IMR-90 (cell line): ENCODE results near the gene TCEA2. TPM values are rescaled to one million over a fixed set of nuclear protein-coding genes. Genes with fewer than 3 reads are reported as not detected.

Experiments used
- ATAC-seq: fragments of 200-7000 bp; cut with Tn5 transposase; 2 replicates; pipeline ENCODE4 v1.9.1; 2020; ENCODE audit warnings: low read depth, mild to moderate bottlenecking, moderate library complexity
- BruUV-seq: library from RNA; stranded (reverse); fragments of 400-500 nt; replicated peaks from 2 replicates; lab custom pipeline; 2021; lab: Mats Ljungman, UMichigan
- CTCF ChIA-PET: fragments of 300-600 bp; formaldehyde crosslinking; extraction: SDS; loops from one replicate; lab custom pipeline; 2021; ENCODE audit warnings: antibody characterized with exemption; lab: Yijun Ruan, JAX
- POLR2A ChIA-PET: fragments of 300-600 bp; sonication (Branson Sonifier 250); formaldehyde crosslinking; loops from one replicate; lab custom pipeline; 2022; ENCODE audit warnings: antibody characterized with exemption; ENCODE audit not compliant: unreplicated experiment; lab: Charles Lee
- DNase-seq: peaks from one replicate; pipeline ENCODE4 v3.0.0; 2013
- H2AFZ ChIP-seq: replicated peaks from 2 replicates; pipeline ENCODE3; 2013; ENCODE audit warnings: low read length, mild to moderate bottlenecking; ENCODE audit not compliant: poor library complexity
- H2AK5ac ChIP-seq: 2 replicates; pipeline ENCODE4 v1.6.1; 2013; ENCODE audit warnings: low read depth, low read length, inconsistent platforms
- H2AK9ac ChIP-seq: replicated peaks from 2 replicates; pipeline ENCODE3; 2013; ENCODE audit warnings: mild to moderate bottlenecking, low read depth, low read length, moderate library complexity; ENCODE audit not compliant: poor library complexity
- H2BK120ac ChIP-seq: 2 replicates; pipeline ENCODE4 v1.6.1; 2013; ENCODE audit warnings: low read depth, low read length, inconsistent platforms
- H2BK15ac ChIP-seq: 3 replicates; pipeline ENCODE4 v1.6.1; 2013; ENCODE audit warnings: low read depth, low read length, inconsistent platforms
- H2BK20ac ChIP-seq: 2 replicates; pipeline ENCODE4 v1.6.1; 2013; ENCODE audit warnings: low read depth, mild to moderate bottlenecking, inconsistent platforms, low read length, moderate library complexity
- H2BK5ac ChIP-seq: 2 replicates; pipeline ENCODE4 v1.6.1; 2013; ENCODE audit warnings: mild to moderate bottlenecking, low read depth, low read length, inconsistent platforms; ENCODE audit not compliant: poor library complexity, severe bottlenecking
- H3K14ac ChIP-seq: replicated peaks from 2 replicates; pipeline ENCODE4 v1.6.1; 2013; ENCODE audit warnings: low read depth, low read length, inconsistent platforms
- H3K18ac ChIP-seq: 2 replicates; pipeline ENCODE4 v1.6.1; 2013; ENCODE audit warnings: low read depth, low read length, control low read depth
- H3K23ac ChIP-seq: 2 replicates; pipeline ENCODE4 v1.6.1; 2013; ENCODE audit warnings: low read depth, low read length, inconsistent platforms
- H3K27ac ChIP-seq: 2 replicates; pipeline ENCODE4 v1.5.1; 2013; ENCODE audit warnings: mild to moderate bottlenecking, control low read depth, low read length; ENCODE audit not compliant: insufficient read depth
- H3K27me3 ChIP-seq: 2 replicates; pipeline ENCODE4 v1.6.1; 2013; ENCODE audit warnings: low read length; ENCODE audit not compliant: control insufficient read depth, insufficient read depth
- H3K36me3 ChIP-seq: 2 replicates; pipeline ENCODE4 v1.6.1; 2013; ENCODE audit warnings: low read length, mixed read lengths; ENCODE audit not compliant: control insufficient read depth, insufficient read depth
- H3K4ac ChIP-seq: 2 replicates; pipeline ENCODE4 v1.6.1; 2013; ENCODE audit warnings: low read depth, low read length, inconsistent platforms
- H3K4me1 ChIP-seq: 2 replicates; pipeline ENCODE4 v1.6.1; 2013; ENCODE audit warnings: low read length, mixed read lengths; ENCODE audit not compliant: control insufficient read depth, insufficient read depth
- H3K4me2 ChIP-seq: 2 replicates; pipeline ENCODE4 v1.6.1; 2013; ENCODE audit warnings: low read depth, mild to moderate bottlenecking, control low read depth, low read length, moderate library complexity
- H3K4me3 ChIP-seq: 2 replicates; pipeline ENCODE4 v1.5.1; 2013; ENCODE audit warnings: low read depth, mild to moderate bottlenecking, control low read depth, low read length, moderate library complexity; ENCODE audit not compliant: insufficient read depth
- H3K56ac ChIP-seq: 2 replicates; pipeline ENCODE4 v1.6.1; 2013; ENCODE audit warnings: low read length, inconsistent platforms; ENCODE audit not compliant: insufficient read depth; ENCODE audit errors: extremely low read depth
- H3K79me1 ChIP-seq, 2 experiments: 2 replicates each; pipeline ENCODE4 v1.6.1; 2013; ENCODE audit warnings: low read length in 2 of 2, inconsistent platforms in 1 of 2, low read depth in 1 of 2
- H3K9ac ChIP-seq: 2 replicates; pipeline ENCODE4 v1.6.1; 2013; ENCODE audit warnings: low read depth, low read length, control low read depth
- H3K9me1 ChIP-seq: 2 replicates; pipeline ENCODE4 v1.6.1; 2013; ENCODE audit warnings: low read length, inconsistent platforms; ENCODE audit not compliant: insufficient read depth
- H3K9me3 ChIP-seq: 2 replicates; pipeline ENCODE4 v1.6.1; 2013; ENCODE audit warnings: low read length; ENCODE audit not compliant: control insufficient read depth, insufficient read depth
- H4K20me1 ChIP-seq: 2 replicates; pipeline ENCODE4 v1.6.1; 2013; ENCODE audit warnings: low read length, inconsistent platforms; ENCODE audit not compliant: insufficient read depth
- H4K5ac ChIP-seq: 2 replicates; pipeline ENCODE4 v1.6.1; 2013; ENCODE audit warnings: mild to moderate bottlenecking, low read depth, low read length, control low read depth
- H4K8ac ChIP-seq, 2 experiments: 2 replicates each; pipeline ENCODE4 v1.6.1; 2013; ENCODE audit warnings: low read depth in 2 of 2, low read length in 2 of 2, control low read depth in 1 of 2, inconsistent platforms in 1 of 2
- H4K91ac ChIP-seq: 2 replicates; pipeline ENCODE4 v1.6.1; 2013; ENCODE audit warnings: low read depth, low read length, inconsistent platforms; ENCODE audit not compliant: insufficient read depth
- CEBPB ChIP-seq: IDR thresholded peaks from 2 replicates; pipeline ENCODE4 v1.6.1; 2012; ENCODE audit warnings: low read depth, low read length, improper control_type of control experiment
- CHD1 ChIP-seq: IDR thresholded peaks from 2 replicates; pipeline ENCODE4 v1.6.1; 2012; ENCODE audit warnings: low read depth, low read length, improper control_type of control experiment
- CTCF ChIP-seq: conservative IDR thresholded peaks from 2 replicates; pipeline ENCODE4 v1.5.1; 2012; ENCODE audit warnings: mild to moderate bottlenecking, low read depth, low read length, improper control_type of control experiment
- FOS ChIP-seq: fragments of 150-350 bp; IDR thresholded peaks from 2 replicates; pipeline ENCODE4 v1.6.1; 2016; ENCODE audit warnings: low read depth, low read length
- MAZ ChIP-seq: IDR thresholded peaks from 2 replicates; pipeline ENCODE4 v1.6.1; 2012; ENCODE audit warnings: low read depth, mild to moderate bottlenecking, low read length, improper control_type of control experiment, moderate library complexity, borderline replicate concordance
- POLR2A ChIP-seq: IDR thresholded peaks from 2 replicates; pipeline ENCODE4 v1.6.1; 2012; ENCODE audit warnings: mild to moderate bottlenecking, low read depth, low read length
- RAD21 ChIP-seq: IDR thresholded peaks from 2 replicates; pipeline ENCODE4 v1.6.1; 2012; ENCODE audit warnings: low read length, improper control_type of control experiment
- RCOR1 ChIP-seq: IDR thresholded peaks from 2 replicates; pipeline ENCODE4 v1.6.1; 2012; ENCODE audit warnings: mild to moderate bottlenecking, low read length, improper control_type of control experiment; ENCODE audit not compliant: insufficient replicate concordance
- RFX5 ChIP-seq: IDR thresholded peaks from 2 replicates; pipeline ENCODE4 v1.8.0; 2012; ENCODE audit warnings: low read depth, mild to moderate bottlenecking, low read length, moderate library complexity
- SMC3 ChIP-seq: fragments of 150-350 bp; IDR thresholded peaks from 2 replicates; pipeline ENCODE4 v1.6.1; 2016; ENCODE audit warnings: low read depth, mild to moderate bottlenecking, antibody characterized with exemption, low read length, moderate library complexity
- USF2 ChIP-seq: fragments of 150-350 bp; IDR thresholded peaks from 2 replicates; pipeline ENCODE4 v1.6.1; 2017; ENCODE audit warnings: mild to moderate bottlenecking, antibody characterized with exemption, low read length, low read depth
- WGBS, 2 experiments: methylation state at CpG; one replicate each; pipeline versions ENCODE4 v1.1.5 to v1.1.7; 2013; ENCODE audit warnings: missing lambda C conversion rate in 2 of 2; ENCODE audit not compliant: insufficient read length in 1 of 2; ENCODE audit errors: extremely low coverage in 2 of 2; 5-methylcytosine and 5-hydroxymethylcytosine counted together
- dilution Hi-C: fragments of 300-500 bp; cut with HindIII; formaldehyde crosslinking; loops from one replicate; pipeline ENCODE4 v1.14.3; 2018; ENCODE audit warnings: low sequenced_read_pairs; ENCODE audit not compliant: unreplicated experiment
- in situ Hi-C: fragments of 300-500 bp; cut with MboI; formaldehyde crosslinking; loops from 3 replicates; pipeline ENCODE4 v1.14.3; 2019; ENCODE audit warnings: low sequenced_read_pairs, inconsistent platforms, mixed read lengths
- intact Hi-C: fragments of 100-400 bp; cut with micrococcal nuclease; formaldehyde crosslinking; loops from 2 replicates; pipeline ENCODE4 v1.10.0; 2022
- polyA plus RNA-seq, 3 experiments: library from polyadenylated mRNA; depleted of rRNA; stranded (reverse); fragments of >200 nt; gene quantifications; 2 replicates each; pipeline ENCODE4 v1.2.3, GENCODE V29; 2012; ENCODE audit warnings: low replicate concordance in 1 of 3
- total RNA-seq: library from RNA; depleted of rRNA; stranded (reverse); fragments of >200 nt; gene quantifications from 2 replicates; pipeline ENCODE4 v1.2.3, GENCODE V29; 2012

Gene TCEA2
- total and polyA plus RNA-seq, 2 of the 4 experiments (the other 2 are of a cell fraction): 9.3 to 30.0 TPM

GRCh38 chr20:64091770-64092169 is 28.8 kb downstream of the TCEA2 start:
- H3K4me2 ChIP-seq: no peak overlapping the region
- no peaks in the 10 kb centered on the region for H3K79me1 ChIP-seq
- H3K18ac ChIP-seq: no peak overlapping the region
- intact Hi-C loops (no loop called here), in situ Hi-C loops (no loop called here), dilution Hi-C loops (no loop called here)
- no peak overlapping the region for H3K23ac ChIP-seq
- no peak overlapping the region for H3K9ac ChIP-seq
- H3K4me1 ChIP-seq: no peaks in the 10 kb centered on the region
- no peaks in the 10 kb centered on the region for H3K9me1 ChIP-seq
- H3K4me3 ChIP-seq: no peak overlapping the region
- no peak for TF ChIP-seq SMC3
- no peak for TF ChIP-seq CEBPB
- no peak for TF ChIP-seq USF2
- no peak for TF ChIP-seq RFX5
- no peak for TF ChIP-seq CTCF
- no peak for TF ChIP-seq RAD21
- TF ChIP-seq FOS: no peak
- no peak for TF ChIP-seq MAZ
- TF ChIP-seq CHD1: no peak
- no peak for TF ChIP-seq POLR2A
- no peak for TF ChIP-seq RCOR1
- H2BK15ac ChIP-seq: no peak overlapping the region
- no peak overlapping the region for H3K4ac ChIP-seq
- no CpG with 5 or more reads among the region's 16 CpGs for WGBS, 2 experiments
- H4K8ac ChIP-seq: no peak overlapping the region
- BruUV-seq: no TSS peak
- no peak overlapping the region for H2AFZ ChIP-seq
- ATAC-seq: no peak
- peaks cover 29% of the 10 kb centered on the region for H3K27me3 ChIP-seq
- no peak overlapping the region for H4K5ac ChIP-seq
- H3K36me3 ChIP-seq: no peaks in the 10 kb centered on the region
- no peak overlapping the region for H2BK20ac ChIP-seq
- H3K56ac ChIP-seq: no peak overlapping the region
- H2AK9ac ChIP-seq: no peak overlapping the region
- H4K20me1 ChIP-seq: 0 out of 2 replicates have a peak, but pooled peaks cover 4% of the 10 kb centered on the region
- H3K9me3 ChIP-seq: peaks cover 5% of the 10 kb centered on the region; the same call in 1 of the 2 replicates
- no peak overlapping the region for H4K91ac ChIP-seq
- H2BK120ac ChIP-seq: no peak overlapping the region
- H3K27ac ChIP-seq: no peak overlapping the region
- H2BK5ac ChIP-seq: no peak overlapping the region
- no peak for DNase-seq
- H2AK5ac ChIP-seq: no peak overlapping the region
- ChIA-PET CTCF (no interaction called here), POLR2A (no interaction called here)
- H3K14ac ChIP-seq: no peak overlapping the region
